Measurements from ENCODE around the gene GATA6.

The GATA6 gene

DNA sequence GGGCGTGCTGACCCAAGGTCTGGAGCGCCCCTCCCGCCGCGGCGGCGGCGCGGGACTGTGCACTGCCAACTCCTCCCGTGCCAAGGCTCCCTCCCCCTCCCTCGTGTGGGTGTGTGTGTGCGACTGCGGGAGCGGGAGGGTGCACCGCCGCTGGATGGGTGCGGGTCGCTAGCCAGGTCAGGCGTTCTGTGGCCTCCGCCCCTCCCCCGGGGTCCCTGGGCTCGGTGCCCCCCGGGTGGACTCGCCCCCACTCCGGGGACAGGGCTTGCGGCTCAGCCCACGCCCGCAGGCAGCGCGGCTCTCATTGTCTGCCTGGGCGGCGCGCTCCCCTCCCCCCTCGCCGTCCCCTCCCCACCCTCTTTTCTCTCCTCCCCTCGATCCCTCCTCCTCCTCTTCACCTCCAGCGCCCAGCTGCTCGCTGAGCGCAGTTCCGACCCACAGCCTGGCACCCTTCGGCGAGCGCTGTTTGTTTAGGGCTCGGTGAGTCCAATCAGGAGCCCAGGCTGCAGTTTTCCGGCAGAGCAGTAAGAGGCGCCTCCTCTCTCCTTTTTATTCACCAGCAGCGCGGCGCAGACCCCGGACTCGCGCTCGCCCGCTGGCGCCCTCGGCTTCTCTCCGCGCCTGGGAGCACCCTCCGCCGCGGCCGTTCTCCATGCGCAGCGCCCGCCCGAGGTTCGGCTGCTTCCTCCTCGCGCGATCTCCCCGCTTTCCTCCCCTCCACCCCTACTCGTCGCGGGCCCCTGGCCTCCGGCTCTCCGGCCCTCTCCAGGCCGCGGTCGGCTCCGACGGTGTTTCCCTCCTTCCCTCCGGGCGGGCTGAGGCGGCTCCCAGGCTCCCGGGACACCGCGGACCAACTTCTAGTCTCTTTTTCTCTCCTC, at the start of gene GATA6:
Gene GATA6 (plus strand): TSS at position 579 of the 878 bp plus-strand sequence. CDS start 1,556 bp downstream, outside the sequence.
- DNase-seq = peak; percentile 56

DNA sequence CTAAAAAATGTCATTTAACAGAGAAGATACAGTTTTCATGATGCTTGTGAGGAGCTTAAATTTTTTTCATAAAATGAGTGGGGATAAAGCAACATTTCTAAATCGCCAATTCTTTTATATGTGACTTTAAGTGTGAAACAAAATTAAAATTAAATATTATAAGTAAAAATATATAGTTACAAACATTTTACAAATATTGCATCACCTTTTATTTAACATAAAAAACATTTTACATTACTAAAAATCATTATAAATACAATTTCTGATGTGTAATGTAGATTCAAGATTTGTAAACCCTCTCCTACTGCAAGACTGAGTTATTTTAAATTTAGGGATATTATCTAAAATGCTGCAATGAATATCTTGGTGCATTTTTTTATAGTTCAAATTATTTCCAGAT, 44.4 kb upstream of the GATA6 start:
- DNase-seq = no peak

DNA sequence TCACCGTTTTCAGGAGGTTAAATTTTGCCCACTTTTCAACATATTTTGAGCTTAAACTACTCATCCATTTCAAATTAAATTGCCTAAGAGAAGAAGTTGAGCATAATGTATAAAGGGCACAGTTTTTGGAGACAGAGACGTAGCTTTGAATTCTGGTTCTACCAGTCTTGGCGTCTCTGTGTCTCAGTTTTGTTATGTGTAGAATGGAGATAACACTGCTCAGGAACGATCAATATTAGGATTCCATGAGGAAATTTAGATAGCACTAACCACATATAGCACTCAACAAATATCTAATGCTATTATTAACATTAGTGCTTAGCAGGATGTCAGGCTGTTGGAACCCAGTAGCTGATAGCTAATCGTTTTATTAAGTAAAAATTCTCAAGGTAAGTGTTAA, 40.4 kb upstream of the GATA6 start:
- no peak for DNase-seq

DNA sequence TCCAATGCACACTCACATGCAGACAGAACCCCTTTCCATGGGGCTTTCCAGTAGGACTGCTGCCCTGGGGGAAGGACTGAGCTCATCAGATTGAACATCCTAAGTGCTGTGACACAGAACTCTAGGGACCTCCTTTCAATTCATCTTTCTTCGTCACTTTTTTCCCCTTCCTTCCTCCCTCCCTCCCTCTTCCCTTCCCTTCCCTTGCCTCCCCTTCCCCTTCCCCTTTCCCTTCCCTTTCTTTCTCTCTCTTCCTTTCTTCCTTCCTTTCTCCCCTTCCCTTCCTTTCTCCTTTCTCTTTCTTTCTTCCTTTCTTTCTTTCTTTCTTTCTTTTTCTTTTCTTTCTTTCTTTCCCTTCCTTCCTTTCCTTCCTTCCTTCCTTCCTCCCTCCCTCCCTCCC, 39.6 kb upstream of the GATA6 start:
- DNase-seq = no peak

DNA sequence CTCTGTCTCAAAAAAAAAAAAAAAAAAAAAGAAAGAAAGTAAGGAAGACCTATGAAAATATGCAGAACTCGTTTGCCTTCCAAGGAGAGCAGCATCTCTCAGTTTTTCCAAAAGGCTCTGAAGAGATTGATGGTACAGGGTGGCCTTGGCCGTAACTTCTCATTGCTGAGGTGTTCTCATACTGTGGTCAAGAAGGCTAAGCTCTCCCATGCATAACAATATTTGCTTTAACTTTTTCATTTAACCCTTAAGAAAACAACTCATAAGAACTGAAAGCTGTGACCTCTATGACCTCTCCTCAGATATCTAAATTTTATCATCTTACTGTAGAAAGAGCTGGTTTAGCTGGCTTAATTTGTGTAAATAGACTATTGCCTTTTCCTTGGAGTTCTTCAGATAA, 37.1 kb upstream of the GATA6 start:
- no peak for DNase-seq

DNA sequence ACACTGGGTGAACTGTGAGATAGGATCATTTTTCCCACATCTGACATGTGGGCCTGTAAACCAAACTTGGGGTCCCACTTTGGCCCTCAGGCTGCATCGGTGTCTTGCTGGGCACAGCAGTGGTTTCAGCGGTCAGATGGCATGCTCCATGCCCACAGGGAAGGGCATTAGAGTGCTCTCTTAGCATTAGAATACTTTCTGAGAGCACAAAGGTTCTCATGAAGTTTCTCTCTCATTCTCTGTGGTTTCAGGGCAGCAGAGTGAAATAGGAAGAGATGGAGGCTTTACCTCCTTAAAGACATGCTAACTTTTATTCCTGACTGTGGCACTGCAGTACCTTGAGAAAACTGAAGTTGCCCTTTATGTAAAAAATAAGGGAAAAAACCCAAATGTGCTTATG, 36.6 kb upstream of the GATA6 start:
- DNase-seq = no peak

DNA sequence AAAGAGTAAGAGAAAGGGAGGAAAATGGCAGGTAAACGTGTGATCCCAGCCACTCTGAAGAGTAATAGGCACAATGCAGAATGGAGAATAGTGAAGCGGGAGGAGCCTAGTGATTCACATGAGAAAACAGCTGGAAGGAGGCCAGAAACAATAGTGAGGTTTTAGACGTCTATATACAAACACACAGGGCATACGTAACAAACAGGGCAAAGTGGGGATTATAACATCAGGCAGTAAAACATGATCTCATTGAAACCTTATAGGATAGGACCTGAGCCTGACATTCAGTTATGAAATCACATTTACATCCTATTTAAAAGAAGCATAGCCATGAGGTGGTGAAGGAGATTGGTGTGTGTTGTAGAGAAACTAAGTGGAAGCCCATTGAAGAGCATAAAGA, 33.0 kb upstream of the GATA6 start:
- no peak for DNase-seq

DNA sequence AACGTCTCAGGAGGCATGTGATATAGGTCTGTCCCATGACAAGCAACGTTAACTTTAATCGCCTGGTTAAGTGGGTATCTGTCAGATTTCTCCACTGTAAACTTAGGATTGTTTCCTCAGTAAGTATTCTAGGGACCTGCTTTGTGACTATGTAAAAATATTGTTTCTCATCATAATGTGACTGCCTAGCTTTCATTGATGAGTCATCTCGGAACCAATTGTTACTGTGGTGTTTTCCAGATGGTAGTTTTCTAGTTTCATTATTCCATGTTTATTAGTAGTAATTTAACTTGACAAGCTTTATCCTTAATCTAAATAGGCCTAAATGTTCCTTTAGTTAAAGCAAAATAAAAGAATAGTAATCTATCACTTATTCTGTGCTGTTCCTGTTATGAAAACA, 28.2 kb upstream of the GATA6 start:
- no peak for DNase-seq

DNA sequence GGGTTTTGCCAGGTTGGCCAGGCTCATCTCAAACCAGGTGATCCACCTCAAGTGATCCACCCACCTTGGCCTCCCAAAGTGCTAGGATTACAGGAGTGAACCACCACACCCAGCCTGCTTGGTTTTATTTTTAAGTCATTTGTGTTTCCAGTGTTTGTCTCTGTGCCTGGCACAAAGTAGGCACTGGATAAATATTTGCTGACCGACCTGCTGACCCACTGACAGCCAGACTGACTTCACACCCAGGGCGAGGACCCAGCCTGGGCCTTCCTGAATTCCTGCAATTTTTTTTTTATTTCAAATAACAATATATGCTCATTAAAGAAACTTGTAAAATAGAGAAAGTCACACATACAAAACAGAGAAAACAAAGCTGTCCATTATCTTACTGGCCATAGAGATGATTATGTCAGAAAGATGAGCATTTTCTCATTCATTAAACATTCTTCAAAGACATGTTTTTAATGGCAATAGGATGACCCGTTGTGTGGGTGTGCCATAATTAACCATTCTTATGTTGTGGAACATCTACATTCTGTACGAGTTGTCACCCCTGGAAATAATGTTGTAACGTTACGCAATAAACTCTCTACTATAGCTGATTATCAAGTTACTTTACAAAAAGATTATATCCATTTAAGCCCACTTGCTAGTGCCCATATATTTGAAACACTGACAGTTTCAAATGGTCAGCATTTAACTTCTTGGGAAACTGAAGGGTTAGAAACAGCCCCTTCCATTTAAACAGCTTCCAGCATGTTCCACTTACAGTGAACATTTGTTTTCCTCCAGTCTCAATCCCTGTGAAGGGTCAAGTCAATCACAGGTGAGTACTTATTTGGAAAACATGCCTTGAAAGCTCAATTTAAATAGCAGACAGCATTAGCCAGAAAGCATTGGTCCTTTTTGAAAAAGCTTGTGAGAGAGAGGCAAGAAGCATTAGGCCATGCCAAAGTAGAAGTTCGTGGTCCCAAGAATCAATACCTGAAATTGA, 25.7 kb upstream of the GATA6 start:
- no peak for DNase-seq

DNA sequence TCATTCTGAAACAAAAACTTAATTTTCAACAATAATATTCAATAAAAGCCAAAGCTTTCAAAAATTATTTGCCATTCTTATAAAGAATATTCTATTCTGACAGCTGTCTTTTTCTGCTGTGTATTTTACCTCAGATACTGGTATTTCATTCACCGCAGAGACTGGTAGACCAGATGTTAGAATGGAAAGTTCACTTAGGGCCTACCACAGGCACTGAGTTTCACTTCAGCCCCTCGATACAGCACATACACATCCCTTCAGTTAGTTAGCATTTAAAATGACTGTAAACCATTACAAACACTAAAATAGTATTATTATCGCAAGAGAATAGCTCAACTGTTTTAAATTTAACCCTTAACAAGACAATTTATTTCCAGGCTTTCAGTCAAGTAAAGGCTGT, 24.2 kb upstream of the GATA6 start:
- DNase-seq = no peak

DNA sequence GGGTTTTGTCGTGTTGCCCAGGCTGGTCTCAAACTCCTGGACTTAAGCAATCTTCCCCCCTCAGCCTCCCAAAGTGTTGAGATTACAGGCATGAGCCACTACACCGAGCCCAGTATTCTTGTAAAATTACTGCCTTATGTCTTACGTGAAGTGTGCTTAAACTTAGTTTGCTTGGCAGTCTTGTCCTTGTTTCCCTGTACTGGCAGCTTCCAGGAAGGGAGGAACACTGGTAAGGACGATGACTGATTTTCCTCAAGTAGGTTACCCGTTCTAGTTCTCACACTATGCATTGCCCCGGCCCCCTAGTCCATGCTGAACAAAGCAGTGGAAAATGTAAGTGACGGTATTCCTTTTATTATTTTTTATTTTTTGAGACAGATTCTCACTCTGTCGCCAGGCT, 19.7 kb upstream of the GATA6 start:
- DNase-seq = no peak

DNA sequence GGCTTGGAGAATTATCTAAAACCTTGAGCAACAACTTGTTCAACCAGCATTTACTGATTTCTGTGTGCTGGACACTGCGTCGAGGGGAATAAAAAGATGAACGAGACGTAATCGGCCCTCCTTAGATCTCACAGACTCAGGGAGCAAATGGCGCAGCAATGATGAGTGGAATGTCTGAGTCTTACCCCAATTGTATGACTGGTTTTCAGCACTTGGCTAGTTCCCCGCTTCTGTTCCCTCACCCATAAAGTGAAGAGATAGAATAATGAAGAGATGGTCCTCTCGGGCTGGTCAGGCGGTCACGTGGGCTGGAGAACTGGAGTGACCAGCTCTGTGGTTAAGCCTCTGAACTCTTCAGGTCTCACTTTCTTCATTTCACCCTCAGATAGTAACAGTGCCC, 17.3 kb upstream of the GATA6 start:
- DNase-seq = no peak

DNA sequence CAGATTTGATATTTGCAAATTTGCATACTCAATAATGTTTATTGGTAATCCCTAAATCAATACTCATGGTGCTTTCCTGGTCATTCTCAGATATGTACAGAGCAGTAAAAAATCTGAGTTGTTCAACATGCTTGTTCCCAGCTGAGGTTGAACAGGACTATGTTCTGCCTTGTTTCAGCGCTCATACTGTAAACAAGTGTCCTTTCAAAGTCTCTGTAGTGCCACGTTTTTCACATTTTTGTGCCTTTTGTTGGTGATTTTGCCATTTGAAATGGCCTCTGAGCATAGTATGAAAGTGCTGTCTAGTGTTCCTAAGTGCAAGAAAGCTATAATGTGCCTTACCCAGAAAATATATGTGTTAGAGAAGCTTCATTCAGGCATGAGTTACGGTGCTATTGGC, 16.0 kb upstream of the GATA6 start:
- no peak for DNase-seq

DNA sequence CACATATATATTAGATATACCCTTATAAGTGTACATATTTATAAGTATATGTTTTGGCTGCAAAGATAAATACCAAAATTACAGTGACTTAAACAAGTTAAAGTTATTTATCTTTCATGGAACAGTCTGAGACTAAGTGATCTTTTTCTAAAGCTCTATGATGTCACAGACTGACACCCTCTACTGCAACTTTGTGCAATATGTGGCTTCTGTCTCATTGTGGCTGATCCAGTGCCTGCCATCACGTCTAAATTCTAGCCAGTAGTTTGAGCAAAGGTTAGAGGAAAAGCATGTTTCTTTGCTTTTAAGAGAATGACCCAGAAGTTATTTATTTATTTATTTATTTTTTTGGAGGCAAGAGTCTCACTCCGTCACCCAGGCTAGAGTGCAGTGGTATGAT, 13.8 kb upstream of the GATA6 start:
- DNase-seq = no peak

DNA sequence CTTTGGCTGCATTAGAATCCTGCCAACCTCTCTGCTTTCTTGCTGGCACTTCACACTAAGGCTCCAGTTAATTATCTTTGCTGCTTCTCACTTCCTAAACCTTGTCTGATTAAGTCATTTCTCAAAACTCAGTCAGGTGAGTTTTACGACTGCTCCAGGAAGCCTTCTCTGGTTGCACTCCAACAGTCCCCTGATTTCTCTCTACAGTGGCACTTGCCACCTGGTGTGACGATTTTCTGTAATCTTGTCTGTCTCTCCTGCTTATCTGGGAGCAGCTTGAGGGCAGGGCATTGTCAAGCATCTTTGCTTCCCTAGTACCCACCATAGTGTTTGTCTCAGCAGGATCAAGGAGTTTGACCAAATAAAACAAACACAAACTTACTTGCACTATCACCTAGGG, 10.4 kb upstream of the GATA6 start:
- DNase-seq = no peak

DNA sequence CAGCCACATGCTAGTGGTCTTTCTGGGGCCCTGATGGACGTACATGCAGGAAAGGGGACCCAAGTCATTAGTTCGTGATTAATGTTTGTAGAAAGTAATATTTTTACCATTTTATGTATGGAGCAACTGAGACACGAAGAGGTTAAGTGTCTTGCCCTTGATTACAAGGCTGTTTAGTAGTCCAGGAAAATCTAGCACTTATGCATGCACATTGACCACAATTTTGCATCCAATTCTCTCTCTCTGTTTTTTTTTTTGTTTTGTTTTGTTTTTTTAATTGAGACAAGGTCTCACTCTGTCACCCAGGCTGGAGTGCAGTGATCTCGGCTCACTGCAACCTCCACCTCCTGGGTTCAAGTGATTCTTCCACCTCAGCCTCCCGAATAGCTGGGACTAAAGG, 8.3 kb upstream of the GATA6 start:
- no peak for DNase-seq

DNA sequence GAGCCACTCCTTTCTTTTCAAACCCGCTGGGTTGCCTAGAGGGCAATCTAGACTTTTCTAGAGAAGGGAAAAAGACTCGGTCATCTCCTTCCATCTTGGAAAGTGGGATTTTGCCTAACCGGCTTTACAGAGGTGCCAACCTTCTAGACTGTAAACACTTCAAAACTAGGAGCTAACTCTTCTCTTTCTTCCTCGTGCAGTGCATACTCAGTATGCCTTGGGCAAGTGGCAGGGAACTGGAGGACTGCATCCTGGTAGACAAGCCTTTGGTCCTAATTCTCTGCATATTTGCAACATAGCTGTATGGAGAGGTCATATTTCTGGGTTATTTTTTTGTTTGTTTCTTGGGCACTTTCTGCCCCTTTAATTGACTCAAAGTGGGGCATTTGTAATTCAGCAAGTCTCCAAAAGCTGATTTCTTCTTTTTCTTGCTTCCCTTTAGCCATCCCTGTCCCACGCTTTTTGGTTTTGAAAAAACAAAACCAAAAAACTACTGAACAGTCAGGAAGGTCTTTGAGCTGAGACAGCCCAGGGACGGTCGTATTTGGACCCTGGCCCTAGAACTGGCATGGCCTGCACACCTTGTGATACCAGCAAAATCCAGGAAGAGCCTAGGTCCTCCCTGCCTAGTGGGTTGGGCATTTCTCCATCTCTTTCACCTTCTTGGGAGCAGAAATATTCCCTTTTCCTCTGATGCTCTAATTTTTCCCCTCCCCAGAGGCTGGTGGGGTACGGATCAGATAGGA, 5.8 kb upstream of the GATA6 start:
- DNase-seq = no peak

DNA sequence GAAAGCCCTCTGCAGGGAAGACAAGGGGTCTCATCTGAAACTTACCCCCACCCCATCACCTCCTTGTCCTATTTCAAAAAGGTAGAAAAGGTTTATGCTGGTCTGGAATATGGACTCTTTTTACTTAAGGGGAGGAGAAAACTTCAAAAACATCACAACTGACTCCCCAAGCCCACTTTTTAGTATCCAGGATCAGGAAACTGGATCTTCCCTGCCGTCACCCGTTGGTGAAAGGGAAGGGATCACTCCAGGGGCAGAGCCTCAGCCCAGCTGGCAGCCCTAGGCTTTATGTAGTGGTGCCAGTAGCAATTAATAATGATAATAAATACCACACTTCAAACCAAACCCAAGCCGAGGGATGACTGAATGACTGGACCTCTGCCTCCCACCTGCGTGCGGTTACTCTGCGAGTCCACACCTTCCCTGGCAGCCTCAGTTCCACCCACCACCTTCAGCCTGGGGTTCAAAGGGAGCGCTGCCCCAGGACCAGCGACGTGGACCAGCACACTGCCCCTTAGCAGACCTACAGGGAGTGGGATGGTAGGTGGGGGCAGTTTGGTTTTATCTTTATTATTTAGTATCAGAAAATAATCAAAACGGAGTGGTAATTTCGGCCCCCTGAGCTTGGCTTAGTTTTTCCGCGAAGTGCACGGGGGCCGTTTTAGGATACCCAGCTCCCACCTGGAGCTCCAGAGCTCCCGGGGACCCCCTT, 4.9 kb upstream of the GATA6 start:
- no peak for DNase-seq

DNA sequence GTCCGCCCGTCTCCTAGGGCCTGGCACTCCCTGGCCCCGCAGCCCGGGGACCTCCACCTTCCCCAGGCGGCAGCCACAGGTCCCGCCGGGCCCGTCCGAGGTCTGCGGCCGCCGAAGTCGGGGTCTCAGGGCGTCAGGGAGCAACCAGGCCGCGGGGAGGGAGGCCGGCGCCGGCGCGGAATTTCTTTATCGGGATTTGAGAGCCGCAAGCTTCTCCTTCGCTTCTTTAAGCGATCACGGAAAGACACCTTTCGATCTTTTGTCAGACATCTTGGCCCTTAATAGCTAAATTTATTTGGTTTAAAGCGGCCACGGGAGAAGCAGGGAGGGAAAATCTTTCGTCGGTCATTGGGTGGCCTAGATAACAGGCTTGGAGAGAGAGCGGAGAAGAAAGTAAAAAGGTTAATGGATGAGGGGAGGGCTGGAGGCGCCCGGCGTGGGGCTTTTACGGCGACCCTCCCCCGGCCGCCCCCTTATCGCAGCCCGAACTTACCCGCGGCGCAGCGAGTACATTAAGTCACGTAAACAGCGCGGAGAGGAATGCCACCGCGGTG, 4.3 kb upstream of the GATA6 start:
- DNase-seq = no peak

DNA sequence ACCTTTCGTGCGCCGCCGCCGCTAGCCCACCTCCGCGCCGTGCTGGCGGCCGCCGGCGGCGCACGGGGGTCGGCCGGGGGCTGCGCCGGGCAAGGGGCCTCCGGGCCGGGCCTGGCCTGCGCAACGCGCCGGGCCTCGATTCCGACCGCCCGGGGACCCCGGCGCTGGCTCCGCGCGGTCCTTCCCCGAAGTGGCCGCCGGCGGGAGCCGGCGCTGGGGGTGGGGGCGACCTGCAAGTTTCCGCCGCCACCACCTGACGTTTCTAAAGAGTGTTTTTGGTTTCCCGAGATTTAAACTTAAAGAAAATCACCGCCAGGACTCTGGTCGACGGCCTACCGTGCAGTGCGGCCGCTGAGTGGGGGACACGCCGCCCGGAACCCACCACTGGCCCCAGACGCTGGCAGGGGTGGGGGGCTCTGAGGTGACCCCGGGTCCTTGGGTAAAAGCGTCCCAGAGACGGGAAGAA, 3.8 kb upstream of the GATA6 start:
- no peak for DNase-seq

DNA sequence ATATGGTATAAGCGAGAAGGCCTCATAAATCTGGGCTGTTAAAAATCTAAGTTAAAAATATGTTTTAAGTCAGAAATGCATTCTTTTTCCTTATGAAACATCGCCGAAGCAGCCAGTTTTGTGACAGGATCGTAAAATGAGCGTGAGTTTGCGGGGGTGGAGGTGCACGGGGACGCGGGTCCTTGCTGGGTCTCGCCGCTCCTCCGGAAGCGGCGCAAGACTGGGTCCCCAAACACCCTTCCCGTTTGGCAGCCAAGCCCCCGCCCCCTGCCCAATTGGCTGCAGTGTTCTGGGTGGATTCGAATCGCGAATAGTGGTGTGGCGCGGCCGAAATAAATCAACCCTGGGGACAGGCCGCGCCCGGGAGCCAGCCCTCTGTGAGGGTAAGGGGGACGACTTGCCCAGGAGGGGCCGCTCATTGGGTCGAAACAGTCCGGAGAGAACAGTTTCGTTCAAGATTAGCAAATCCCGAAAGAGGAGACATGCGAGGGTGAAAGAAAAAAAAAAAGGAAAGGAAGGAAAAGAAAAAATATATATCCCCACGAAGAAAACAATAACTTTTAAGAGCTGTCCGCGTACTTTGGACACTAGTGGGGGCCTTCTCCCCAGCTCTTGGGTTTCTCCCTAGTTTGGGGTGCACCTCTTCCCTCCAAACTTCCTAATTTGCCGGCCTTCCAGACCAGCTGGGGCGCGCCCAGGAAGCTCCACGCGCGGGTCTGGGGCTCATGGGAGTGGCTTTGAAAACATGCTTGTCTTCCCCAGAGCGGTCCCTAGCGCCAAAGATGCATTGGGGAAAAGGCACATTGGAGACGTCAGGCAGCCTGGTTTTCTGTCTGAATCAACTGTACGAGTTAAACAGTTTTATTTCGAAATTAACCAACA, 3.1 kb upstream of the GATA6 start:
- DNase-seq = no peak
